HG03457 (cell line): ENCODE results near the gene KAT7.

Experiments used
- ATAC-seq: cut with Tn5 transposase; IDR thresholded peaks from one replicate; pipeline ENCODE4 v1.9.1; 2021; ENCODE audit warnings: moderate number of reproducible peaks; ENCODE audit not compliant: unreplicated experiment

The KAT7 gene

DNA sequence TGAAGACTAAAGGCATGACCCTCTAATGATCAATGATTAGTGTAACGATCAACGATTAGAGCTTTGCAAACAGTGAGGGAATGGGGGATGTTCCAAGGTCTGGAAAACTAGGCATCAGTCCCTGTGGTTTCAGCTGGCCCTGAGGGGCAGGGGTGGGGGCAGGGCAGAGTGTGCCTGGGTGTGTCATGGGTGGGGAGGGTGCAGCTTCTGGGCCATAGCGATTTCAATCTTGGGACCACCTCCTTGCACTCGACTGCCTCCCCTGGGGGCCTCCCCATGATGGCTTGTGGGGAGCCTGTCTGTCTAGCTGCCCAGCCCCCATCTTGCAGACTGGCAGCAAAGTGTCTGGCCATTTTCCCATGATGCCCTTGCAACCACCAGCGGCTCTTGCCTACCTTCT lies 51.0 kb downstream of the KAT7 start:
- no peak for ATAC-seq

DNA sequence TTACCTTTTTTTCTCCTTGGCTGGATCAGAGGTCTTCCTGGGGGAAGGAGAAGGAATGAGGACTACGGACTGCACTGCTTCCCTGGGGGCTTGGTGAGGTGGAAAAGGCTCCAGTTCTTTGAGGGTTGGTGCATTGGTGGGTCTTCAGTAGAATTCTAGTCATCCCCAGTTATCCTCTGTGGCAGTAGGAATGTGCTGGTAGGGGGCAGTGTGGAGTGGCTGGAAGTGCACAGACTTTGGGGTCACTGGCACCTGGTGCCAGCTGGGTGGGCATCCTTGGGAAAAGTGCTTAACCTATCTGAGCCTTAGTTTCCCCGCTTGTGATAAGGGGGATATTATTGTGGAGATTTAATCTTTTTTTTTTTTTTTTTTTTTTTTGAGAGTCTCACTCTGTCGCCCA lies 53.1 kb downstream of the KAT7 start:
- no peak for ATAC-seq

DNA sequence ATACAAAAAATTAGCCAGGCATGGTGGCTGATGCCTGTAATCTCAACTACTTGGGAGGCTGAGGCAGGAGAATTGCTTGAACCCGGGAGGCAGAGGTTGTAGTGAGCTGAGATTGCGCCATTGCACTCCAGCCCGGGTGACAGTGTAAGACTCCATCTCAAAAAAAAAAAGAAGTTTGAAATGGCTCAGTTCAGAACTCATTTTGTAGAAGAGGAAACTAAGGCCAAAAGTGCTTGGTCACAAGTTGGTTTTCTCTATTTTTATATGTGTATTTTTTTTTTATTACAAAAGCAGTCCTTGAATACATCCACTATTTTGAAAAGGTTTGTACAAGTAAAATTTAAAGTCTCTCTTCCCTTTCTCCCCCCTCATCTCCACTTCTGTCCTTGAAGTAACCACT lies 53.9 kb downstream of the KAT7 start:
- ATAC-seq = no peak

DNA sequence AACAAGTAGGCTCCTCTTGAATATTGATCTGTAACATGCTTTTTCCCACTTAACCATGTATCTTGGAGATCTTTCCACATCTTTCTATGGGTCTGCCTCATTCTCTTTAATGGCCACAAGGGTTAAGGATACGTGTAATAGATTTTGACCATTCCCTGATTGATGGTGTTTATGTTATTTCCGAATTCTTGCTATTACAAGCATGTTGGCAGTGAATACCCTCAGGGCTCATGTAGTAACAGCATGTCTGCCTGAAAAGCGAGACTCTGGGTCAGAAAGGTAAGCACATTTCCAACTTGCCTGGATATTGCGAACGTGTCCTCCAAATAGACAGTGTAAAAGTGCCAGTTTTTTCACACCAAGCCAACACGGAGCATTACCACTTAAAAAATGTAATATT lies 54.4 kb downstream of the KAT7 start:
- ATAC-seq = no peak

DNA sequence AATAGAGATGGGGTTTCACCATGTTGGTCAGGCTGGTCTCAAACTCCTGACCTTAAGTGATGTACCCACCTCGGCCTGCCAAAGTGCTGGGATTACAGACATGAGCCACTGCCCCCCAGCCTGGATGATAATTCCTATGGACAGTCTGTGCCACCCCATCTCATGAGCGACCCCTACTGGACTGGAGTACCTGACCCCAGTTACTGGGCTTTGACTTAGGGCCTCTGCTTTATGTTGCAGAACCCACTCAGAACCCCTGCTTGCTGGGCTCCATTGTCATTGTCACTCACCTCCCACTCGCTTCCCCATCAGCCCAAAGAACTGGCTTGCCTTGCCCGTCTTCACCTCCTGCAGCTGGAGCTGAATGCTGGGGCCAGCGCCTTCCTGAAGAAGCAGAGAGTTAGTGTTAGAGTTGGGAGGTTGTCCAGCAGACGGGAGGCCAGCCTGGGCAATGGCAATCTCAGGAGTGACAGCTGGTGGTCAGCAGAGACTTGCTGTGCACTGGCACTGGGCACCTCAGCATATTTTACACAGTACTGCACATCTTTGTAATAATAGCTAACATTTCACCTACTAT lies 55.4 kb downstream of the KAT7 start:
- ATAC-seq = no peak

DNA sequence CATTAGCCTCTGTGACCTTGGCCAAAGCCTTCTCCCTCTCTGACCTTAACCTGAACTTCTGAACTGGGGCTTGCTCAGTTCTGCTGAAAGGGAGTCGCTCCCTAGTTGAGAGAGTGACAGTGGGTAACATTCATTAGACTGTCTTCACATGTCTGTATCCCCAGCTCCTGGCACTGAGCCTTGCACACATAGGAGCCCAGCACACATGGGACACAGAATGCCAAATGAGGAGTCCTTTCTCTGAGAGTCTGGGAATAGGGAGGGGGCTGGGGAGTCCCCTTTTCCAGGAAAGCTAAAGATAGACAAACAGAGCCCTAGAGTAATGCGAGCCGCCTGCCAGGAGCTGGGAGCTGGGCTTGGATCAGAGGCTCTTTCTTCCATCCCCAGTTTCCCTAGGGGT lies 56.8 kb downstream of the KAT7 start:
- ATAC-seq = no peak

DNA sequence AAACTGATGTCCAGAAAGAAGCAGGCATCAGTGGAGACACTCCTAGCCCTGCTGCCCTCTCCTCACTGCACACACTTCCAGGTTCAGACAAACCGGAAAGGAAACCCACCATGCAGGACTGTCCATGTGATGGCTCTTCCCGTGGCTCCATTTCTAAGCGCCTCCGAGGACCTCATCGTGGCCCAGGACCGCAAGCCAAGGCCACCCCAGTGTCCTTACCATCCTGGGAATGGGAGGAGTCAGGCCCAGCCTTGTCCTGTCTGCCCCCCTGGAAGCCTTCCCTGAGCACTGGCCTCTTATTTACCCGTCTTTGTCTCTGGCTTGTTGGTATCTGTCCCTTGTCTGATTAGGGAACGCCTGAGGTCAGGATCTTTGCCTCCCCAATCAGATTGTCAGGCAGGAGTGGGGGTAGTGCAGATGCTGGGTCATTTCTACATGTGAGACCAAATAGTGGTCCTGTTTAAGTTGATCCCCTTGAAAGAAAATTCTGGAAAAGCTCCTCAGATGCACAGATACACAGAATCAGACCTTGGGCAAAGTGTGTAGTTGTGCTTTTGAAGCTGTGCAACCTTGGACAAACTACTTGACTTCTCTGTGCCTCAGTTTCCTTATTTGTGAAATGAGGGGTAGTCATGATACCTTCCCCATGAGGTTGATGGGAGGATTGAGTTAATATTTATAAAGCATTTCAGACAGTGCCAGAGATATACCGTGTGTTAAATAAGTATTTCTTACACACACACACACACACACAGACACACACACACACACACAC lies 58.6 kb downstream of the KAT7 start:
- no peak for ATAC-seq

DNA sequence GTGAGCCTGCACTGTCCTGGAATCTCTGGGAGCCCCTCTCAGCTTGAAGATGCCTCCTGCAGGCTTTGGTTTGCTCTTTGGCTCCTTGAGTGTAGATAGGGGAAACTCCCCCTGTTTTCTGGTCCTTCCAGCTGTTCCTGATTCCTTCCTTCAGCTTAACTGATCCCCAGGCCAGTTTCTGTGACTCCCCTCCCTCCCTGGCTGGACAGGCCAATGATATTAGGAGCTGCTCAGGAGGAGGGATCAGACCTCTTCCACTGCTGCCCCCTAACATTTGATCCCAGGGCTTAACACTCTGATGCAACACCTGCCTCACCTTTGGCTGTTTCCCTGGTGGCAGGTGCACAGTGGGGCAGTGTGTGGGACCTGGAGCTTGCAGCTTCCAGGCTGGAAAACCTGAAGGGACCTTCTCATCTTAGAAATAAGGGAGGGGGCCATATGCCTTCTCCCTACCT lies 59.6 kb downstream of the KAT7 start, which contains the start of gene TAC4:
Gene TAC4 (minus strand): TSS at position 51 of the 455 bp plus-strand sequence. CDS start 52 bp downstream, outside the sequence.
- no peak for ATAC-seq

DNA sequence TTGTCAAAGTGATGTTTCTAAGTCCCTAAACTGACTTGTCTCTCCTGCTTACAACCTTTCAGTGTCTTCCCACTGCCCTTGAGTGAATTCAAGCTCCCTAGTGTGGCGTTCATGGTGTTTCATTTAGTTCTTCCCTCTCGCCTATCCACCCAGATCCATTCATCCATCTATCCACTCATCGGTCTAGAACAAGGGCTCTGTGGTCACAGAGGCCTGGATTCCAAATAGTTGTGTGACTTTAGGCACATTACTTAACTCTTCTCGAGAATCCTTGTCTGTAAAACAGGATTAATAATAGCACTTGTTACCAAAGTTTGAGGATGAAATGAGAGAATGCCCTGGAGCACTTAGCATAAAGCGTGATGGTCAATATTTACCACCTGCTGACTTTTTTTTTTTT lies 60.3 kb downstream of the KAT7 start:
- no peak for ATAC-seq

DNA sequence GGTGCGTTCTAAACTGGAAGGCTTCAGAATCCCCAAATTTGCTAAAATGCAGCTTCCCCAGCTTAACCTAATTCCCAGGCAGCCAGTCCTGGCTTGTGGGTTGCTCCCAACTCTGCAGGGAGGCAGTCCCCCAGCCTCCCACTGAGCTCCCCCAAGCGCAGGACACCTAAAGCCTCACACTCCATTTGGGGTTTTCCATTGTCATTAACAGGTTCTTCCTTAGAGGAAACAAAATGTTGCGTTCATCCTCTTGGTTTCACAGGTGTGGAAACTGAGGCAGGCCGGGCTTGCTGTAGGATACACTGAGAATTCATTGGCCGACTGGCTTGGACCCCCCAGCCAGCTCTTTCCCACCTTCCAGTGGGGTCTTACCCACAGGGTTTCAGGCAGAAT lies 61.7 kb downstream of the KAT7 start:
- ATAC-seq = no peak

DNA sequence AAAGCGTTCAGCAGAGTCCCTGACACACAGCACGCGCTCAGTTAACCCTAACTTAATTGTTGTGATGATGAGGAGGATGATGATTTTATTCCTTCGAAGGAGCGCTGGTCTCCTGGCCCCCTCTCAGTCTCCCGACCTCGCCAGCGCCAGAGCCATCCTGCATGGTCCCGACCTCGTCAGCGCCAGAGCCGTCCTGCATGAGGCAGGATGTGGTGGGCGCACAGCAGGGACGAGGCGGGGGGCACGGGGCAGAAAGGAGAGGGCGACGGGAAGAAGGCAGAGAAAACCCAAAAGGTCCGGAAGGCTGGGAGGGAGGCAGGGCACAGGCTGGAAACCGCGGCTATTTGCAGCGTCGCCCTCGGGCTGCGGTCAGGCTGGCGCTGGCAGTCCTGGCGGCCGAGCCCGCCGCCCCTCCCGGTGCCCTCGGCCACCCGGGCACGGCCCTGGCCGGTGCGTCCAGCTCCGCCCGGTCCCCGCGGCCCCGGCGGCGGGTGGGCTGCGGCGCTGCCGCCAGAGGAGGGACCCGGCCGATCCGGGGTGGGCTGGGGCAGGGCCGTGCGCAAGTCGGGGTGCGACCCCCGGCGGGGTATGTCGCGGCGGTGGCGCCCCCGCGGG lies 62.4 kb downstream of the KAT7 start:
- no peak for ATAC-seq

DNA sequence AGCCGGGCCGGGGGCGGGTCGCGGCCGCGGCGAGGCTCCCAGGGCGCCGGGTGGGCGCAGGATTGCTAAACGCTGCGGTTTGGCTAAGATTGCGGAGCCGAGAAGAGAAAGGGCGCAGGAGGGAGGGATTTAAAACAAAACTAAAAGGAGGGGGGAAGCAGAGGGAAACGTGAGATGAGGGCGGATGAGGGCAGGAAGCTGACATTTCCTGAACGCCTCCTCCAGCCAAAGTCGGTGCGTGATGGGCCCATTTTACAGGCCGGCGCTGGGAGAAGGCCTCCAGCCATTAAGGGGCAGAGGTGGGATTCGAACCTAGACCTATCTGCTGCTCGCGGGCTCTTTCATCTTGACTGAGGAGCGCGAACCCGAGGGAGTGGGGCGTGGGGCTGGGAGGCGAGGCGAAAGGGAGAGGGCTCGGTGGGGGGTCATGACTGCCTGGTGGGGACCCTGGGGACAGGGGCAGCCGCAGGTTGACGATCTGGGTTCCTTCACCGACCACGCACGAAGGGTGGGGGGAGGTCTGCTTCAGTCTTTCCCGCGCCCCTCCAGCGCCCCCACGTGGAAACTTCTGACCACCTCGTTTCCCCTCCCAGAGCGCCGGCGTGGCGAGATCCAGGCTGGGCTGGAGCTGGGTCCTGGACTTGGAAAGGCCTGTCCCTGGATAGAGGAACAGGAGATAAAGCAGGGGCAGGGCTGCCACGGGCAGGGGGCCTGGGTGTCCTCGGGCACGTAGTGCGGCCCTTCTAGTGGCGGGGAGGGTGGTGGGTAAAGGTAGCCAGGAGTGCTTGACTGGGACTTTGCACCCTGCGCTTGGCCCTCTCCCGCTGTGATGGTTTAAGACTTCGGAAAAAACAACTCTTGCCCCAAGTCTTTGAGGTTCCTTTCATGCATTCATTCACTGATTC lies 63.2 kb downstream of the KAT7 start:
- ATAC-seq = no peak

DNA sequence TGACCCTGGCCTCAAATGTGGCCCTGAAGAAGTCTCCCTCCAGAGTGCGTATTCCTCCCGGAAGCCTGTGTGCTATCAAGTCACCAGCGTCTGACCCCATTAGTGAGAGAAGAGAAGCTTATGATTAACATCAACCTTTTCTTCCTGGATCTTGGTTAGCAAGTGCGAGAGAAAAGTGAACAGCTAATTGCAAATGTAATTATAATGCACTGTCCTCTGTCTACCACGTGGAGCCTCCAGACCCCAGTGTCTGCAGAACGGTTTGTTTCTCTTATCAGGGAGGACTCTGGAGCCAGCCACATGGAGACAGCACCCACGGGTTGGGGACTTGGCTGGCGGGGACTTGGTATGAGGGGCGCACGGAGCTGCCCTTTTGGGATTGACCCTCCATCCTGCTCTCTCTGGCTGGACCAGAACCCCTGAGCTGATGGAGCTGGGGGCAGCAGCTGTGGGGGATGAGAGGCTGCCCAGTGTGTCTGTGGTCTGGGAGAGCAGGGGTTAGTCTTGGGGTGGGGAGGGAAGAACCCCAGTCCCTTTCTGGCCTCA lies 65.1 kb downstream of the KAT7 start:
- no peak for ATAC-seq

DNA sequence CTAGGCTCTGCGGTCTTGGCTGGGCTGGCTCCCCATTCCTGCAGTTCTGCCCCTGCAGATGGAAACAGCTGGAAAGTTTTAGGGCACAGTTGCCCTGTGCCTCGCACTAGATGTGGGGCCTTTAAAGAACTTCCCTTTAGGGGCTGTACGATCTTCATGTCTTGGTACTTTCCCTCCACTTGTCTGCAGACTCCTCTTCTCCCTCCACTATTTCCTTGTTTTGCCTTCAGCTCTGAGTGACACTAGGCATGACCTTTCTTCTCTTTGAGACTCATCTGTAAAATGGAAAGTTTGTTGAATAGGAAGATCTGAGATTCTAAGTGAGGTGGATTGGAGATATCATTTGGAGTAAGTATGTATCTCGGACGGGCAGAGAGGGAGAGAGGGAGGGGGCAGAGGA lies 65.6 kb downstream of the KAT7 start:
- no peak for ATAC-seq

DNA sequence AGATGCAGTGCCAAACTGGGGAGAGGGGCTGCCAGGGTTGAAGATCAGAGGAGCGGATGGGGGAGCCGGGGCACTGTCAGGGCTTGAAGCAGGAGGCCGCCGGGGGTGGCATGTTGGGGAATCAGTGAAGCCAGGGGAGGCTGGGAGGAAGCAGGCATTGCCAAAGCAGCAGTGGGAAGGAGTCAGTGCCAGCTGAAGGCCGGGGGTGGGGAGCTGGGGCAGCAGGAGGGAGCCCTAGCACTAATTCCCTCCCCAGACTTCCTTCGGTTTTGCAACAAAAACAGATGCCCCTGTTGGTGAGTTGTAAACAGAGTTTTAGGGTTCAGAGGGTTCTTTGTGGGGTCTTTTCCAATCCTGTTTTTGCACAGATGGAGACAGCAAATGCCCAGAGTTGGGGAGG lies 70.3 kb downstream of the KAT7 start:
- ATAC-seq = no peak

DNA sequence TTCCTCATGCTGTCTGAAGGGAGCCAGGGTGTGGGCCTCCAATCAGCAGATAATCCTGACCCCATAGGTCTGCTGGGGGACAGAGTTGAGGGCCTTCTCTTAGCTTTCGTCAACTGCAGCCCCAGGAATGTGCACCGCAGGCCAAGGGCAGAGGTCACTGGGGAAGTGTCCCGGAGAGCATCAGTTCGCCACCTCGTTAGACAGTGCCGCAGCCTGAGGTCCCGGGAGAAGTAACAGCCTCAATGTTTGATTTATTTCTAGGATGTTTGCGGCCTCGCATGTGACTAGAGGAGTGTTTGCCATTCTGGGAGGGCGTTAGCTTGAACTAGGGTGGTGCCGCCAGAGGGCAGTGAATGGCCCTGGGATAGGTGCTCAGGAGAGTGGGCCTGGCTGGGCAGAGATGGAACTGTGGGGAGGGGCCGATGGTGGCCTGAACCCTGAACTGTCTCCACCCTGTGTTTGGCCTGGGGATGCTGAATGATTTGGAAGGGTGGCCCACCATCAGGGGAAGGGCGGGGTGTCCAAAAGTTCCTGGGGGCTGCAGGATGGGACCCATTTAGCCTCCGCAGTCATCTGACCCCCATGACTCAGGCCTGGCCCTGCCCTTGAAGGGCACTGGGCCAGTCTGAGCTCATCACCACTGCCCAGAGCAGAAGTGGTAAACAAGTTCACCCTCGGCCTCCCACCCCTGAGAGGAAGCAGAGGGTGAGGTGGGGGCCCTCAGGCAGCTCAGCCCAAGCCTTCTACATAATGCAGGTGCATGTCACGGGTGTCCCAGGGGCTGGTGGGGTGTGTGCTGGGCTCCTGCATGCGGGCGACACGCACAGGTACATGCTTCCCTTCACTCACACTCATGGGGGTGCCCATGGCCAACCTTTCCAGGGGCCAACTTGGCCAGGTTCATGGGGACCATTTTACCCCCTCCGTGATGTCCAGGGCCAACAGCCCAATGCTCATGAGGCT lies 71.8 kb downstream of the KAT7 start:
- ATAC-seq = no peak

DNA sequence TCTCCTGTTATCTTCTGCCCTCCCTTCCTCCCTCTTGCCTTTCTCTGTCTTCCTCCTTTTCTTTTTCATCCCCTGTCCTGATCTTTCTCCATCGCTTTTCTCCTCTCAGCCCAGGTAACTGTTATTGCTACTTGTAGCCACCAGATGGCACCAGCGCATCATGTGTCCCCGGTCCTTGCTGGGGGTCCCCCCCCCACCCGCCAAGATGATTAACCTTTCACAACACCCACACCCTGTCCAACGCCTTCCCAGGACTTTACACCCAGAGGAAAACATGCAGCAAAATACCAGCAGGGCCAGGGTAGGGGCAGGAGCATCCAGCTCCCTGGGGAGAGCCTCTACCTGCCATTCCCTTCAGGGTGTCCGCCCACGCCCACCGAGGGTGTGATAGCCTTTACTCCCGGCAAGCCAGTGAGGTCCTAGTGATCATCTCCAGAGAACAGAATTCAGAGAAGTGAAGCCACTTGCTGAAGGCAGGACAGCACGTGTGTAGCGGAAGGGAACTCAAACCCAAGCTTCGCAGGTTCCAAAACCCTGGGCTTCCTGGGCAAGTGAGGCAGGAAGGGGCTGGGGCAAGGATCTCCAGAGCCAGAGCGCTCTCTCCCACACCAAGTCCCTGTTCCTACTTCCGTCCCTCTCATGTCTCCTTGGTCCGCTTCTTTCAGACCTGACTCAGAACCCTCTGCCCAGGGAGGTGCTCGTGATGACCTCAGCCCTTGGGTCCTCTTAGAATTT lies 72.8 kb downstream of the KAT7 start:
- ATAC-seq = no peak

DNA sequence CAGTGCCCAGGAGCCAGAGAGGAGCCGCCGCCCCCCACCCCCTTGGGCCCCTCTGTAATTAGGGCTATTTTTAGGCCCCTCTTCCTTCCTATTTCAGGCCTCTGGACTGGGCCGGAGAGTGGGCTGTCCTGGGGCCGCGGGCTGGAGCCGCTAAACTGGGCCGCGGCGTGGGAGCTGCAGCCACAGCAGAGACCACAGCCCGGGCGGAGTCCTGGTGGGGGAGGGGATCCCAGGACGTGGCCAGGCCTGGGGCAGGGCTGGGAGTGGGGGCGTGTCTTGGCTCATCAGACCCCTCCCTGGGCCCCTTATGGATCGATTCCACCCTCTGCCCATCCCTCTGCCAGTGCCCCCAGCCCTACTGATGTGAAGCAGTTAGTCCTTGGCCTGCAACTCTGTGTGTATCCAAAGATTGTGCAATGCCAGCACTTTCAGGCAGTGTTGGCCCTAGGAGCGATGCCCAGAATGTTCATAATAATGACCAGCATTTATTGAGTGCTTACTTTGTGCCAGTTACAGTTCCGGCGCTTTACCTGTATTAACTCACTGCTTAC lies 74.4 kb downstream of the KAT7 start:
- ATAC-seq = no peak

DNA sequence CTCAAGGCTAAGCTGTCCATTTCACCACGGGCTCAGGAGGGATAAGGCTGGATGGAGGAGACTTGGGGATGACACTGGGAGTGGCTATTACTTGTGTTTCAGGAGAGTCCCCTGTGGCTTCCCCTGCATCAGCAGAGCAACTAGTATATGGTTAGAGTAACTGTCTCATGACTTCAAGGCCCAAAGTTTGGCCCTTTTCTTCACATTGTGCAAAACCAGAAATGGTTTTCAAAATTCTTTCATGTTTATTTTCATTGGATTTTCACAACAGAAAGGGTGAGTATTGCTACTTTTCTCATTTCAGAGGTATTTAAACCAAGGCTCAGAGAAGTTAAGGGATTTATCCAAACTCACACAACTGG lies 77.5 kb downstream of the KAT7 start:
- ATAC-seq = no peak
